Pancreas (tissue), 10 donors: ENCODE data around the gene N4BP2L2. TPM values are rescaled to one million over a fixed set of nuclear protein-coding genes. Genes with fewer than 3 reads are reported as not detected.
"Not testable (repeated sequence)": the region's sequence is repeated elsewhere in the genome, so short reads cannot be mapped to it uniquely, and the experiment has no call there.

Source experiments
- ATAC-seq, 4 donors: fragments of 200-7000 bp; cut with Tn5 transposase; one replicate each; pipeline versions ENCODE4 v1.8.0 to v1.9.1; 2020; ENCODE audit warnings: mild to moderate bottlenecking in 4 of 4, moderate library complexity in 4 of 4
- DNase-seq, 6 donors: peaks; one replicate each; pipeline ENCODE4 v3.0.0-alpha.2; 2020
- FAIRE-seq: peaks from 2 replicates; lab custom pipeline; 2012; peaks lifted over from hg19 to GRCh38; lab: Jason Lieb, UNC
- H3K27ac ChIP-seq, 4 donors: fragments of 200-600 bp; sonication (generic); 1 replicate in 3 of 4; 2 replicates in 1 of 4; pipeline versions ENCODE4 v1.5.0 to v1.8.0; 2020
- H3K27me3 ChIP-seq, 4 donors: fragments of 200-600 bp; one replicate each; pipeline ENCODE4 v1.8.0; 2021
- H3K36me3 ChIP-seq, 3 donors: fragments of 200-600 bp; sonication (generic) in 1 of 3; one replicate each; pipeline versions ENCODE4 v1.5.0 to v1.8.0; 2020 to 2021
- H3K4me1 ChIP-seq, 3 donors: fragments of 200-600 bp; one replicate each; pipeline ENCODE4 v1.8.0; 2021
- H3K4me3 ChIP-seq, 4 donors: fragments of 200-600 bp; sonication (generic) in 2 of 4; one replicate each; pipeline versions ENCODE4 v1.5.0 to v1.8.0; 2020 to 2021
- H3K9me3 ChIP-seq, 4 donors: fragments of 200-600 bp; one replicate each; pipeline ENCODE4 v1.8.0; 2021
- CTCF ChIP-seq, 4 donors: fragments of 200-600 bp; sonication (generic) in 3 of 4; IDR thresholded peaks; one replicate each; pipeline versions ENCODE4 v1.5.0 to v1.8.0; 2021; ENCODE audit warnings: antibody characterized with exemption in 4 of 4
- WGBS, 2 donors: extraction: QIAGEN DNeasy Blood & Tissue Kit; methylation state at CpG; one replicate each; pipeline ENCODE4 v1.1.7; 2013; 5-methylcytosine and 5-hydroxymethylcytosine counted together
- intact Hi-C, 3 donors: fragments of 100-400 bp; cut with DNase I; formaldehyde crosslinking; loops; one replicate each; pipeline versions ENCODE4 v1.11.1 to v1.14.2; 2022
- polyA plus RNA-seq, 2 donors: library from polyadenylated mRNA; stranded (reverse); fragments of 200-250 nt; gene quantifications; one replicate each; pipeline ENCODE4 v1.2.3, GENCODE V29; 2013
- total RNA-seq, 6 donors: library from RNA; stranded (reverse); fragmentation: NEBNext Ultra II Directional in 4 of 6; extraction: Animal tissue kit (Norgen Biotek cat#: 25700) in 4 of 6; gene quantifications; one replicate each; pipeline versions ENCODE4 v1.2.1 to v1.2.4, GENCODE V29; 2021 to 2023
- donor health status: healthy with polysubstance abuse.
- donor health status: DM: no; HTN: no; CAD: no; lungs with moderate emphysema.
- donor health status: DM: no; HTN: no; CAD: no.
- donor health status: control.
- donor health status: control.
- donor health status: Bipolar disorder and iron deficiency.
- donor health status: DM: yes; HTN: yes; CAD: no.
- donor health status: DM: no; HTN: no; CAD: no.
- donor health status: DM: no; HTN: no; CAD: no.
- donor health status: DM: yes; HTN: yes; CAD: no.

Gene N4BP2L2
- total and polyA plus RNA-seq, 8 donors: 31.5 to 79.9 (median 50.3) TPM

- H3K9me3 ChIP-seq: no peaks in the 10 kb centered on the region
- no peak overlapping the region for H3K27ac ChIP-seq
- no peaks in the 10 kb centered on the region for H3K27me3 ChIP-seq
- DNase-seq (no peak), ATAC-seq (no peak), FAIRE-seq (no peak)
- H3K4me1 ChIP-seq: no peaks in the 10 kb centered on the region
- no peak for TF ChIP-seq CTCF (IDR thresholded peaks at IDR 0.05)
- 96 to 98% methylated on average over 3 of the region's 3 CpGs for WGBS, 2 donors
- H3K36me3 ChIP-seq: no peaks in the 10 kb centered on the region
- no peak overlapping the region for H3K4me3 ChIP-seq
- intact Hi-C loops: no loop called here
Measured at GRCh38 chr13:32577032-32577431, 38.4 kb upstream of the N4BP2L2 start.

GRCh38 chr13:32575687-32576086 is 37.1 kb upstream of the N4BP2L2 start:
- H3K4me1 ChIP-seq, H3K27ac ChIP-seq, H3K36me3 ChIP-seq, FAIRE-seq, H3K9me3 ChIP-seq, H3K27me3 ChIP-seq, DNase-seq, H3K4me3 ChIP-seq, ATAC-seq, intact Hi-C loops: not testable (repeated sequence)
- WGBS, 2 donors: 82 to 95% methylated on average over 3 to 4 of the region's 4 CpGs

- intact Hi-C loops, H3K4me3 ChIP-seq, H3K36me3 ChIP-seq, ATAC-seq, FAIRE-seq, H3K9me3 ChIP-seq, H3K27me3 ChIP-seq, H3K4me1 ChIP-seq, H3K27ac ChIP-seq, DNase-seq: not testable (repeated sequence)
- WGBS, 2 donors: 95 to 97% methylated on average over 1 of the region's 1 CpG
Measured at GRCh38 chr13:32560842-32561241, 22.2 kb upstream of the N4BP2L2 start.

- intact Hi-C loops: no loop called here
- H3K27ac ChIP-seq: no peak overlapping the region
- no peaks in the 10 kb centered on the region for H3K36me3 ChIP-seq
- FAIRE-seq: no peak
- whole genome bisulfite sequencing, 2 donors: 91 to 97% methylated on average over 2 of the region's 2 CpGs
- no peak for TF ChIP-seq CTCF (IDR thresholded peaks at IDR 0.05)
- DNase-seq: no peak
- ATAC-seq: no peak
- no peak overlapping the region for H3K4me3 ChIP-seq
- H3K4me1 ChIP-seq: no peaks in the 10 kb centered on the region
- H3K9me3 ChIP-seq: no peaks in the 10 kb centered on the region
- H3K27me3 ChIP-seq: no peaks in the 10 kb centered on the region
Measured at GRCh38 chr13:32555613-32556012, 17.0 kb upstream of the N4BP2L2 start.

GRCh38 chr13:32553720-32554119 is 15.1 kb upstream of the N4BP2L2 start:
- H3K4me1 ChIP-seq: no peaks in the 10 kb centered on the region
- 73 to 97% methylated on average over 1 of the region's 1 CpG for WGBS, 2 donors
- H3K9me3 ChIP-seq: no peaks in the 10 kb centered on the region
- H3K36me3 ChIP-seq: no peaks in the 10 kb centered on the region
- no peak for ATAC-seq
- FAIRE-seq: no peak
- TF ChIP-seq CTCF (IDR thresholded peaks at IDR 0.05): no peak
- intact Hi-C loops: no loop called here
- no peak for DNase-seq
- H3K27me3 ChIP-seq: no peaks in the 10 kb centered on the region
- no peak overlapping the region for H3K4me3 ChIP-seq
- no peak overlapping the region for H3K27ac ChIP-seq

- 53 to 57% methylated on average over 3 of the region's 3 CpGs for WGBS, 2 donors
- ATAC-seq: no peak
- intact Hi-C loops: no loop called here
- Histone ChIP-seq H3K4me1 (no peaks in the 10 kb centered on the region), H3K9me3 (no peaks in the 10 kb centered on the region), H3K27me3 (no peaks in the 10 kb centered on the region), H3K4me3 (no peak overlapping the region), H3K36me3 (no peaks in the 10 kb centered on the region), H3K27ac (no peak overlapping the region)
- no peak for TF ChIP-seq CTCF (IDR thresholded peaks at IDR 0.05)
- no peak for DNase-seq
- no peak for FAIRE-seq
Measured at GRCh38 chr13:32549788-32550187, 11.2 kb upstream of the N4BP2L2 start.
